M059J (cell line): Measurements from ENCODE around the gene HTR5A. TPM values are rescaled to one million over a fixed set of nuclear protein-coding genes. Genes with fewer than 3 reads are reported as not detected.
"Not testable (repeated sequence)": the region's sequence is repeated elsewhere in the genome, so short reads cannot be mapped to it uniquely, and the experiment has no call there.

Source experiments
- DNase-seq: peaks from one replicate; pipeline ENCODE4 v3.0.0-alpha.2; 2012; ENCODE audit warnings: low read depth
- total RNA-seq: library from RNA; depleted of rRNA; stranded (reverse); fragments of >200 nt; shearing (Covaris generic); gene quantifications from 2 replicates; pipeline ENCODE4 v1.2.3, GENCODE V29; 2014; rRNA removed

The HTR5A gene
- total RNA-seq = not detected in 2 replicates

- peak; percentile 66 for DNase-seq
Measured at GRCh38 chr7:155069992-155070751, at the start of gene HTR5A. Gene HTR5A (plus strand): TSS chr7:155070324. CDS start chr7:155070900, 576 bp downstream.

DNA sequence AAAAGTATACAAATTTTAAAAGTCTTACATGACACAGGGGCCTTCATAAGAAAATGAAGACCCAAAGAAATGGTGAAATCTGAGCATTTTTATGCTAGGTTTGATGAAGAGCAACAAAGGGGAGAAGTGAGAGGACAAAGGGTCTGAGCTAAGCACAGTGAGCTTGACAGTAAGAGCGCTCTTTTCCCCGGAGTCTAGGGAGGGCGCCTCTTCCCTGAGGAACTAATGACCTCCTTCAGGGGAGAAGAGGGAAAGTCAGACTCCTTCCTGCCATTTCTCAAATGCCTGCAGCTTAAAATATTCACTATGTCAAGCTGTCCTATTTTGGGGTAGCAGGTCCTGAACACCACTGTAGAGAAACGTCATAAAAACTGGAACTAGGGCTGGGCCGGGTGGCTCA lies 49.1 kb upstream of the HTR5A start:
- peak; percentile 13 for DNase-seq

- DNase-seq = peak; percentile 73
Measured at GRCh38 chr7:155021699-155022145, 48.4 kb upstream of the HTR5A start.

DNA sequence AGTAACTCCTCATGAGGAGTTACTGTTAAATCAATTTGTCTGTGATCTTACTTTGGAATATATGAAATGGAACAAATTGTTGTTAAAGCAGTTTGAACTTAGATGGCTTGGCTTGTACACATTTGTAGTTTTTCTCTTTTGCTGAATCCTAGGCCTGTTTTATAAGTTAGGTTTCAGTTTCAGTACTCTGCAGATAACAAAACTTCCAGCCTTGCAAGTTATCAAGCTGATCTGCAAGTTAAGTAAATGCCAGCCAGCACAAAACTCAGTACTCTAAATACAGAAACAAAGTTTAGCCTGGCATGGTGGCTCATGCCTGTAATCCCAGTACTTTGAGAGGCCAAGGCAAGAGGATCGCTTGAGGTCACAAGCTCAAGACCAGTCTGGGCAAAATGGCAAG lies 42.2 kb upstream of the HTR5A start:
- DNase-seq = no peak

DNA sequence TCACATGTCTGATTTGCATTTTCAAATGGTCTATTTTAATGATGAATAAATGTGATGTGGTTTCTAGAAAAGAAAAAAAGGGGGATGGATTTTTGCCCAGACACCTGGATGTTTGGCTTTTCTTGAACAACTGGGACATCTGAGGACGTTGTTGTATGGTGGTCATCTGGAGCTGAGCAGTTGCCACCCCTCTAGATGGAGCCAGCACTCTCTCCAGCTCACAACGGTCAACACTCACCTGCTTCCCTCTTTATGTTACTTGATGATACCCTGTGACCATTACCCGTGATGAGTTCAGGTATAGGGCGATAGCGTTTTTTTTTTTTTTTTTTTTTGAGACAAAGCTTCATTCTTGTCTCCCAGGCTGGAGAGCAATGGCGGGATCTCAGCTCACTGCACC lies 37.1 kb upstream of the HTR5A start:
- no peak for DNase-seq

GRCh38 chr7:155034495-155034894 lies 35.6 kb upstream of the HTR5A start:
- not testable (repeated sequence) for DNase-seq

- no peak for DNase-seq
Measured at GRCh38 chr7:155038335-155038734, 31.8 kb upstream of the HTR5A start.

- no peak for DNase-seq
Measured at GRCh38 chr7:155043756-155044155, 26.4 kb upstream of the HTR5A start.

- DNase-seq = no peak
Measured at GRCh38 chr7:155048006-155048405, 22.1 kb upstream of the HTR5A start.

- DNase-seq = no peak
Measured at GRCh38 chr7:155051355-155051754, 18.8 kb upstream of the HTR5A start.

DNA sequence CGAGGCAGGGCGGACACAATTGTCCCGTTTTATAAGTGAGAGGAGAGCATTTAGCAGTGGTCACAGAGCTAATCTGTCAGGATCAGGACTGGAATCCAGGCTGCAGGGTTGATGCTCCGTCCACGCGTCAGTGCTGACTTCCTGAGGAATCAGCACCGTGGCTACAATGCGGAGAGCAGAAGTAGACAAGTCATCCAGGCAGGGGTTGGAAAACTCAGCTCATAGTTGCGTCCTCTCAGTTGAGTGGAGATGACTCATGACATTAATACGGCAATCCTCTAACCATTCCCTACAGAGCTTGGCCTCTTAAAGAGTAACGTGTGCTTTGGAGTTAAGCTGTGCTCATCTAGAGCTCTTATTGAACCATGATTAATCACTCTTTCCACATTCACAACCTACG lies 17.1 kb upstream of the HTR5A start:
- DNase-seq = peak; percentile 63

GRCh38 chr7:155054761-155055160 lies 15.4 kb upstream of the HTR5A start:
- DNase-seq = no peak

DNA sequence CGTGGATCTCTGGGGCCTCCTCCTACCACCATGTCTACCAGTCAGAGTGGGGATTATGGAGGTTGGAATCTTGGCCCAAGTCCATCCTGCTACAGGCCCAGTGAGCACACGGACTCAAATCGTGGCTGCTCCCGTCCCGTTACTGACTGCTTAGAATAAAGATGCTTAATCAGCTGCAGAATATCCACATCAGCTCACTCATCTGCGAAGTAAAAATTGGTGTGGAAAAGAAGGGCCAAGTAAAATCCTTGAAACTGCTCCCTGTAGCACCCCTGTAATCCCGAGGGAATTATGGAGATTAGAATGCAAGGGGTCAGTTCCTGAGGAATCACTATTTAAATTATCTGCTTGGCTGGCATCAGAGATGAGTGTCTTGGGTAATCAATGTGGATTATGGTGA lies 13.0 kb upstream of the HTR5A start:
- no peak for DNase-seq

GRCh38 chr7:155058896-155059295 lies 11.2 kb upstream of the HTR5A start:
- DNase-seq = no peak

DNA sequence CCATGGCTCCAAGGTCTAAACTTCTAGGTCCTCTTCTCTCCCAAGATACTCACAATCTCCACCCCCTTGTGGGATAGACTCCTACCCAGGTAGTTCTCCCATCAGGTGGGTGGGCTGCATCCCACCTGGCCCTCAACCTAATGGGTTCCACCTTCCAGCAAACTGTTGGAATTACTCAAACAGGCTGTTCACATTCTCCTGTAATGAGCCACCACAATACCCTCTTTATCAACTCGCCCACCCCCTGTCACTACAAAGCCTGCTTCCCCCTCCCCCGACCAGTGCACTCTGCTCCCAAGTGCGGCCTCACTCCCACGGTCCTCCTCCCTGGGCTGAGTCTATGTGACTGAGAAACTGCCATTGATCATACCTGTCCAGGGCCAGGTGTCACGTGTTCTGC lies 10.4 kb upstream of the HTR5A start:
- DNase-seq = no peak

- no peak for DNase-seq
Measured at GRCh38 chr7:155062411-155062810, 7.7 kb upstream of the HTR5A start.

DNA sequence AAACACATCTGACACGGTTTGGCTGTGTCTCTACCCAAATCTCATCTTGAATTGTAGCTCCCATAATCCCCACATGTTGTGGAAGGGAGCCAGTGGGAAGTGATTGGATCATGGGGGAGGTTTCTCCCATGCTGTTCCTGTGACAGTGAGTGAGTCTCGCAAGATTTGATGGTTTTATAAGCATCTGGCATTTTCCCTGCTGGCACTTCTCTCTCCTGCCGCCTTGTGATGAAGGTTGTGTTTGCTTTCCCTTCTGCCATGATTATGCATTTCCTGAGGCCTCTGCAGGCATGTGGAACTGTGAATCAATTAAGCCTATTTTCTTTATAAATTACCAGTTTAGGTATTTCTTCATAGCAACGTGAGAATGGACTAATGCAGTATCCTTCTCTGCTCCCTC lies 5.9 kb upstream of the HTR5A start:
- DNase-seq = no peak

- peak; percentile 88 for DNase-seq
Measured at GRCh38 chr7:155066417-155066950, 3.6 kb upstream of the HTR5A start.

DNA sequence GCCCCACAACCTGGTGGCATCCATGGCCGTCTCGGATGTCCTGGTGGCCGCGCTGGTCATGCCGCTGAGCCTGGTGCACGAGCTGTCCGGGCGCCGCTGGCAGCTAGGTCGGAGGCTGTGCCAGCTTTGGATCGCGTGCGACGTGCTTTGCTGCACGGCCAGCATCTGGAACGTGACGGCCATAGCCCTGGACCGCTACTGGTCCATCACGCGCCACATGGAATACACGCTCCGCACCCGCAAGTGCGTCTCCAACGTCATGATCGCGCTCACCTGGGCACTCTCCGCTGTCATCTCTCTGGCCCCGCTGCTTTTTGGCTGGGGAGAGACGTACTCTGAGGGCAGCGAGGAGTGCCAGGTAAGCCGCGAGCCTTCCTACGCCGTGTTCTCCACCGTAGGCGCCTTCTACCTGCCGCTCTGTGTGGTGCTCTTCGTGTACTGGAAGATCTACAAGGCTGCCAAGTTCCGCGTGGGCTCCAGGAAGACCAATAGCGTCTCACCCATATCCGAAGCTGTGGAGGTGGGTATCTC lies 1.1 kb downstream of the HTR5A start:
- no peak for DNase-seq

DNA sequence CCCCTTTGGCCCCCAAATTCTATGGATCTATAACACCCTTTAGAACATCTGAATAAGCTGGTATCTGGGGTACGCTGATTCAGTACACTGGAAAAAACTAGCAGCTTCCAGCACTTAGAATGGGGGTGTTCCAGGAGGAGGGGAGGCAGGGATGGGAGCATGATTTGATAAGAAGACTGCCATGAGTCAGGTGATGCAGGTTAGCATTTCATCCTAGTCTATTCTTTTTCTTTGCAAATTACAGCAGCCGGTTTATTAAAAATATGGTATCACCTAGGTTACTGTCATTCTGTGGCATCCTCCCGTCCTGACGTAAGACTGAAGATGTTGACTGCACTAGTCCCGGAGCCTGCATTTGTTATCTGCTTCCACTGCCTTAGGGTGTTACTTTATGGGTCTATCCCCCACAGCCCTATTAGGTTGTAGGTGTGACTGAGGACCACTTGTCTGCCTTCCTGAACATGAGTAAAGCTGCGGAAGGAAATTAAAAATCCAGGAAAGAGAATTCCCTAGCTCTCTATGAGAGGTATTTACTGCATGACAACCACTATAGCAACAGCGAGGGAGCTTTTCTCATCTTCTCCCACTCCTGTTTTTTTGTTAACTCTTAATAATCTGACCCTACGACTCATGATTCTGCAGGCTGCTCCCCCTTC lies 1.9 kb downstream of the HTR5A start:
- DNase-seq = no peak

GRCh38 chr7:155073922-155074321 lies 3.8 kb downstream of the HTR5A start:
- DNase-seq = no peak

DNA sequence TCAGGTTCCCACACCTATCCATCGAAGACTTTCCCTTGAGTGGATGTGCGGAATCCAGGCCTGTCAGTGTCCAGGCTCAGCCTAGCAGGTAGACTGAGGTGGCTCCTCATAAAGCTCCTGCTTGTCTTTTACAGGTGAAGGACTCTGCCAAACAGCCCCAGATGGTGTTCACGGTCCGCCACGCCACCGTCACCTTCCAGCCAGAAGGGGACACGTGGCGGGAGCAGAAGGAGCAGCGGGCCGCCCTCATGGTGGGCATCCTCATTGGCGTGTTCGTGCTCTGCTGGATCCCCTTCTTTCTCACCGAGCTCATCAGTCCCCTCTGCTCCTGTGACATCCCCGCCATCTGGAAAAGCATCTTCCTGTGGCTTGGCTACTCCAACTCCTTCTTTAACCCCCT lies 13.9 kb downstream of the HTR5A start:
- no peak for DNase-seq

GRCh38 chr7:155084969-155085368 lies 14.8 kb downstream of the HTR5A start:
- no peak for DNase-seq
